ENCODE results near the gene DLGAP4. TPM values are rescaled to one million over a fixed set of nuclear protein-coding genes. Genes with fewer than 3 reads are reported as not detected.
A peak's percentile ranks its signal among the peaks of the same experiment; 100 is the strongest.

DLGAP4 gene, protein sequence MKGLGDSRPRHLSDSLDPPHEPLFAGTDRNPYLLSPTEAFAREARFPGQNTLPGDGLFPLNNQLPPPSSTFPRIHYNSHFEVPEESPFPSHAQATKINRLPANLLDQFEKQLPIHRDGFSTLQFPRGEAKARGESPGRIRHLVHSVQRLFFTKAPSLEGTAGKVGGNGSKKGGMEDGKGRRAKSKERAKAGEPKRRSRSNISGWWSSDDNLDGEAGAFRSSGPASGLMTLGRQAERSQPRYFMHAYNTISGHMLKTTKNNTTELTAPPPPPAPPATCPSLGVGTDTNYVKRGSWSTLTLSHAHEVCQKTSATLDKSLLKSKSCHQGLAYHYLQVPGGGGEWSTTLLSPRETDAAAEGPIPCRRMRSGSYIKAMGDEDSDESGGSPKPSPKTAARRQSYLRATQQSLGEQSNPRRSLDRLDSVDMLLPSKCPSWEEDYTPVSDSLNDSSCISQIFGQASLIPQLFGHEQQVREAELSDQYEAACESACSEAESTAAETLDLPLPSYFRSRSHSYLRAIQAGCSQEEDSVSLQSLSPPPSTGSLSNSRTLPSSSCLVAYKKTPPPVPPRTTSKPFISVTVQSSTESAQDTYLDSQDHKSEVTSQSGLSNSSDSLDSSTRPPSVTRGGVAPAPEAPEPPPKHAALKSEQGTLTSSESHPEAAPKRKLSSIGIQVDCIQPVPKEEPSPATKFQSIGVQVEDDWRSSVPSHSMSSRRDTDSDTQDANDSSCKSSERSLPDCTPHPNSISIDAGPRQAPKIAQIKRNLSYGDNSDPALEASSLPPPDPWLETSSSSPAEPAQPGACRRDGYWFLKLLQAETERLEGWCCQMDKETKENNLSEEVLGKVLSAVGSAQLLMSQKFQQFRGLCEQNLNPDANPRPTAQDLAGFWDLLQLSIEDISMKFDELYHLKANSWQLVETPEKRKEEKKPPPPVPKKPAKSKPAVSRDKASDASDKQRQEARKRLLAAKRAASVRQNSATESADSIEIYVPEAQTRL
- polyA plus RNA-seq (2011; rRNA removed): 11.9 and 15.8 TPM in 2 replicates
- 24.9 and 32.3 TPM in 2 replicates for polyA plus RNA-seq (2012; cell fraction: cytosol; rRNA removed)
- polyA plus RNA-seq (2012; cell fraction: nucleus; rRNA removed): 40.8 and 50.7 TPM in 2 replicates
- polyA plus RNA-seq (2017; fragmentation: RNase III; extraction: RNeasy Plus Mini Kit Qiagen cat#74134 plus additional on column Dnase treatment): 29.8 to 36.7 TPM (median 32.6 TPM) in 3 replicates
- 34.1 and 37.7 TPM in 2 replicates for polyA minus RNA-seq (2011; rRNA and poly(A)+ RNA removed)

DNA sequence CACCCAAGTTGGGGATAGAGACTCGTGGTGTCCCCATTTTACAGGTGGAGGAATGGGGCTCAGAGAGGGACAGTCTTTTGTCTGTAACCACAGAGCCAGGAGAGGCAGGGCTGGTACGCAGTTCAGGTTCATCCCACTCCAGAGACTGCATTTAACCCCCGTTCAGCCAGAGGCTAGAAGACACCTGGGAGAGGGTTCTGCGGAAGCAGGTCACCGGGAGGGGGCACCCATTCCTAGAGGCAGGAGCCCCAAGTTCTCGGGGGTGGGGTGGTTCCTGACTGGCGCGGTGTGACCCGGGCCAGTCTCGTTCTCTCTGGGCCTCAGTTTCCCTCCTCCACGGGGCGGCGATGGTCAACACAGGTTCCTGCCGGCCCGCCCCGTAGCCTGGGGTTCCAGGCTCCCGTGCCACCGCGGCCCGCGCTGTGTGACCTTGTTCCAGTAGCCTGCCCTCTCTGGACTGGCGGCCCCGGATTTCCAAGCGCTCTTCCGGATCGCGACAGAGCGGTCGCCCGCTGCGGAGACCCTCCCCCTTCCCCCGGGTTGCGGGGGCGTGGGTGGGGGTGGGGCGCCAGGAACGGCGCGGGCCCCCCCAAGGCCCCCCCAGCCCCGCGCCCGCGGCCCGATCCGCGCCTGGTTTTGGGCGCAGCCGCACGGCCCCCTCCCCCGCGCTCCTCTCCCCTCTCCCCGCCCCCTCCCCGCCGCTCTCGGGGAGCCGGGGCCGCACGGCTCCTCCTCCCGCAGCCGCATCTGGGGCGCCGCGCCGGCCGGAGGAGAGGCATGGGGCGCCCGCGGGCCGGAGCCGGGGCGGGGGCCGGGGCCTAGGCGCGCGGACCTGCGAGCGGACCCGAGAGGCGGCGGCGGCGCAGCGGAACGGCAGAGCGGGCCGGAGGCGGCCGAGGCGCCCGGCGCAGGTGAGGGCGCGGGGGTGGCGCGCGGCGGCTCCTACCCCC lies at the start of gene DLGAP4:
TSS of gene DLGAP4 (plus strand) at position 738 of the 950 bp plus-strand sequence. CDS start 125,379 bp downstream, outside the sequence.
- CTCF ChIA-PET: no interaction called here
- TF ChIP-seq ZFP36 (IDR thresholded peaks at IDR 0.05; ENCODE audit: borderline replicate concordance, partially characterized antibody) (peak; percentile 74), CHD2 (IDR thresholded peaks at IDR 0.05; ENCODE audit: low read length, partially characterized antibody) (no peak), RAD21 (conservative IDR thresholded peaks at IDR 0.05 in 1 of 2, IDR thresholded peaks at IDR 0.05 in 1 of 2) (peak in 1 of 2 experiments; percentile 25; a peak in 1 of 5 replicates), NR3C1 (IDR thresholded peaks at IDR 0.05) (no peak), KDM1A (IDR thresholded peaks at IDR 0.05; ENCODE audit: low read depth) (no peak), FOXS1 (CRISPR knock-in tag; IDR thresholded peaks at IDR 0.05) (no peak)
- TF ChIP-seq, protein P1, sequence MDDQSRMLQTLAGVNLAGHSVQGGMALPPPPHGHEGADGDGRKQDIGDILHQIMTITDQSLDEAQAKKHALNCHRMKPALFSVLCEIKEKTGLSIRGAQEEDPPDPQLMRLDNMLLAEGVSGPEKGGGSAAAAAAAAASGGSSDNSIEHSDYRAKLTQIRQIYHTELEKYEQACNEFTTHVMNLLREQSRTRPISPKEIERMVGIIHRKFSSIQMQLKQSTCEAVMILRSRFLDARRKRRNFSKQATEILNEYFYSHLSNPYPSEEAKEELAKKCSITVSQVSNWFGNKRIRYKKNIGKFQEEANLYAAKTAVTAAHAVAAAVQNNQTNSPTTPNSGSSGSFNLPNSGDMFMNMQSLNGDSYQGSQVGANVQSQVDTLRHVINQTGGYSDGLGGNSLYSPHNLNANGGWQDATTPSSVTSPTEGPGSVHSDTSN (IDR thresholded peaks at IDR 0.05): no peak
- peak within 1 kb of the TSS; percentile 3 to 75; a peak in 4 of 6 replicates for H3K27ac ChIP-seq
- H3K4me3 ChIP-seq: peak within 1 kb of the TSS; percentile 51
- FAIRE-seq (no peak), DNase-seq (ENCODE audit: low read depth in 1 of 2, low spot score in 1 of 2) (no peak), ATAC-seq (peak in 1 of 2 experiments; percentile 13; a peak in 1 of 6 replicates)
- 1% methylated on average over 8 of the region's 96 CpGs for WGBS (ENCODE audit: missing lambda C conversion rate)
- H3K4me1 ChIP-seq: peaks cover 11% of the 10 kb centered on the region; the same call in 1 of the 3 replicates
- peak within 1 kb of the TSS; percentile 89 for H3K4me2 ChIP-seq
- POLR2A ChIA-PET: no interaction called here
- no peaks in the 10 kb centered on the region for H3K9me3 ChIP-seq

DNA sequence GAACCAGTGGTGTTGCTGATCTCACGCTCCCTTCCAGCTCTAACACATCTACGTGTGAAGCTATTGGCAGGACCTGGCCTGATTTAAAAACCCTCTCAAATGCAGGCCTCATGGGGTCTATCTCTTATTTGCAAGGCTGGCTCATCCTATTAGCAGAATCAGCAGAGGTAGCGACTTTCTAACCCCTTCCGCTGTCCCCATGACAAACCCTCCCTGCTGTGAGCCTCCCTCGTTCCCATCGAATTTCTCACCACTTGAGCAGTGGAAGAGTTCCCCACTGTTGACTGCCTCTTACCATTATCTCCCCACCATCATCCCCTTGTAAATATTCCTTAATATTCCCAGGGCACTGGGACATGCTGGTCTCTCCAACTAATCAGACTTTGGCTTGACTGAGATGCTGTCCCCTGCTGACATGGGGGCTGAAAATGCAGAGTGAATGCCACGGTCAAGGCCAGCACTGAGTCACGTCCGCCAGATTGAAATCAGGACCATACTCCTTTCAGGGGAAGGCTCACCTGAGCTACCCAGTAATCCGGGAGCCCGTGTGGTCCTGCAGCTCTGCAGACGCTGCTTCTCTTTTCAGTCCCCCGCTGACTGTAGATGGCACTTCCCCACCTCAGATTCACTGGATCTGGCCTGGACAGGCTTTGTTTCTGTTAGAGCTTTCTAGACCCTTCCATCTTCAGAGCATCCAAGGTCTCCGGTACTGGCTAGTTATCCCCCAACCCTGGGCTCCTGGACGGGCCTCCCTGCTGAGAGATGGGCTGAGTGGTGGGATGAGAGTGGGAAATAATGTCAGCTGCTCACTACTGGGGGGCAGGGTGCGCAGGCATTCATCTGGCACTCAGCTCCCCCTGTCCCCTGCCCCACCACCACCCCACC lies 46.7 kb upstream of the DLGAP4 start:
- Histone ChIP-seq H3K4me1 (no peaks in the 10 kb centered on the region), H3K4me2 (no peak overlapping the region), H3K9me3 (no peaks in the 10 kb centered on the region), H3K27ac (no peak overlapping the region), H3K4me3 (no peak overlapping the region)
- FAIRE-seq (no peak), ATAC-seq (peak in 1 of 2 experiments; percentile 22; a peak in 1 of 6 replicates), DNase-seq (ENCODE audit: low read depth in 1 of 2, low spot score in 1 of 2) (no peak)
- POLR2A ChIA-PET: no interaction called here
- WGBS (ENCODE audit: missing lambda C conversion rate): 86% methylated on average over 16 of the region's 16 CpGs
- CTCF ChIA-PET: interaction anchor here (0.8 to 2.9 kb wide), 3 partner anchors 9 to 14 kb away, joined by 3 to 9 read pairs (median 3); no protein-coding TSS in a partner anchor
- TF ChIP-seq POLR2A (IDR thresholded peaks at IDR 0.05; ENCODE audit: low read length): no peak
- TF ChIP-seq JUN (IDR thresholded peaks at IDR 0.05): no peak
- TF ChIP-seq KDM5A (IDR thresholded peaks at IDR 0.05): no peak
- no peak for TF ChIP-seq EHF (CRISPR knock-in tag; IDR thresholded peaks at IDR 0.05)
- TF ChIP-seq, protein P2, sequence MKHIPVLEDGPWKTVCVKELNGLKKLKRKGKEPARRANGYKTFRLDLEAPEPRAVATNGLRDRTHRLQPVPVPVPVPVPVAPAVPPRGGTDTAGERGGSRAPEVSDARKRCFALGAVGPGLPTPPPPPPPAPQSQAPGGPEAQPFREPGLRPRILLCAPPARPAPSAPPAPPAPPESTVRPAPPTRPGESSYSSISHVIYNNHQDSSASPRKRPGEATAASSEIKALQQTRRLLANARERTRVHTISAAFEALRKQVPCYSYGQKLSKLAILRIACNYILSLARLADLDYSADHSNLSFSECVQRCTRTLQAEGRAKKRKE (CRISPR knock-in tag; IDR thresholded peaks at IDR 0.05; ENCODE audit: low read depth): no peak
- TF ChIP-seq BHLHE40 (IDR thresholded peaks at IDR 0.05; ENCODE audit: low read depth, low read length): no peak
- no peak for TF ChIP-seq CHD2 (IDR thresholded peaks at IDR 0.05; ENCODE audit: low read length, partially characterized antibody)
- no peak for TF ChIP-seq TP53 (CRISPR knock-in tag; IDR thresholded peaks at IDR 0.05)
- TF ChIP-seq HOXB5 (CRISPR knock-in tag; IDR thresholded peaks at IDR 0.05): no peak
- no peak for TF ChIP-seq ZSCAN20 (CRISPR knock-in tag; IDR thresholded peaks at IDR 0.05)
- TF ChIP-seq, protein P3, sequence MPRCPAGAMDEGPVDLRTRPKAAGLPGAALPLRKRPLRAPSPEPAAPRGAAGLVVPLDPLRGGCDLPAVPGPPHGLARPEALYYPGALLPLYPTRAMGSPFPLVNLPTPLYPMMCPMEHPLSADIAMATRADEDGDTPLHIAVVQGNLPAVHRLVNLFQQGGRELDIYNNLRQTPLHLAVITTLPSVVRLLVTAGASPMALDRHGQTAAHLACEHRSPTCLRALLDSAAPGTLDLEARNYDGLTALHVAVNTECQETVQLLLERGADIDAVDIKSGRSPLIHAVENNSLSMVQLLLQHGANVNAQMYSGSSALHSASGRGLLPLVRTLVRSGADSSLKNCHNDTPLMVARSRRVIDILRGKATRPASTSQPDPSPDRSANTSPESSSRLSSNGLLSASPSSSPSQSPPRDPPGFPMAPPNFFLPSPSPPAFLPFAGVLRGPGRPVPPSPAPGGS (IDR thresholded peaks at IDR 0.05): no peak
- no peak for TF ChIP-seq HOXA7 (CRISPR knock-in tag; IDR thresholded peaks at IDR 0.05)
- TF ChIP-seq RARB (CRISPR knock-in tag; IDR thresholded peaks at IDR 0.05): no peak
- TF ChIP-seq PHF8 (IDR thresholded peaks at IDR 0.05; ENCODE audit: borderline replicate concordance, low read depth): no peak
- TF ChIP-seq MAFK (IDR thresholded peaks at IDR 0.05; ENCODE audit: partially characterized antibody): no peak
- no peak for TF ChIP-seq SMC3 (IDR thresholded peaks at IDR 0.05)
- TF ChIP-seq, protein P4, sequence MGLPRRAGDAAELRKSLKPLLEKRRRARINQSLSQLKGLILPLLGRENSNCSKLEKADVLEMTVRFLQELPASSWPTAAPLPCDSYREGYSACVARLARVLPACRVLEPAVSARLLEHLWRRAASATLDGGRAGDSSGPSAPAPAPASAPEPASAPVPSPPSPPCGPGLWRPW (IDR thresholded peaks at IDR 0.05): no peak
- no peak for TF ChIP-seq RCOR1 (IDR thresholded peaks at IDR 0.05; ENCODE audit: low read depth, low read length)
- no peak for TF ChIP-seq NFE2L2 (conservative IDR thresholded peaks at IDR 0.05; ENCODE audit: low read length)
- TF ChIP-seq KDM1A (IDR thresholded peaks at IDR 0.05; ENCODE audit: low read depth): no peak
